NCI-H1694 treated with DMSO at 0.1 percent for 48 hours (cell line): ENCODE measurements around the gene NRM.
"Not testable (repeated sequence)": the region's sequence is repeated elsewhere in the genome, so short reads cannot be mapped to it uniquely, and the experiment has no call there.

Source experiments
- DNase-seq: peaks from one replicate; lab custom pipeline; 2025; lab: John Stamatoyannopoulos, UW

NRM gene

GRCh38 chr6:30719791-30720737, 29.3 kb upstream of the NRM start, which contains the start of gene TUBB:
TUBB (plus strand) TSS chr6:30720352; CDS start chr6:30720507, 155 bp downstream.
- DNase-seq, result peak; percentile 96

- no peak for DNase-seq
Measured at GRCh38 chr6:30719356-30719755, 28.6 kb upstream of the NRM start.

GRCh38 chr6:30717845-30718720, 27.3 kb upstream of the NRM start:
- DNase-seq, result not testable (repeated sequence)

- DNase-seq, result peak; percentile 98
Measured at GRCh38 chr6:30717129-30717844, 26.5 kb upstream of the NRM start, which contains the start of gene MDC1. MDC1 (minus strand) TSS chr6:30717281; CDS start chr6:30715175, 2,106 bp downstream.

GRCh38 chr6:30716879-30717128, 26.0 kb upstream of the NRM start:
- DNase-seq, result no peak

GRCh38 chr6:30714263-30714662, 23.5 kb upstream of the NRM start:
- DNase-seq, result no peak

- DNase-seq, result no peak
Measured at GRCh38 chr6:30712441-30712945, 21.7 kb upstream of the NRM start.

GRCh38 chr6:30711758-30712380, 21.1 kb upstream of the NRM start:
- DNase-seq, result no peak

- DNase-seq, result no peak
Measured at GRCh38 chr6:30709101-30709868, 18.5 kb upstream of the NRM start.

GRCh38 chr6:30707281-30707850, 16.6 kb upstream of the NRM start:
- no peak for DNase-seq

GRCh38 chr6:30705620-30706019, 14.8 kb upstream of the NRM start:
- DNase-seq, result no peak

- no peak for DNase-seq
Measured at GRCh38 chr6:30703821-30704220, 13.0 kb upstream of the NRM start.

GRCh38 chr6:30703011-30703410, 12.2 kb upstream of the NRM start:
- DNase-seq, result no peak

- DNase-seq, result no peak
Measured at GRCh38 chr6:30700340-30700739, 9.6 kb upstream of the NRM start.

GRCh38 chr6:30696432-30696831, 5.6 kb upstream of the NRM start:
- no peak for DNase-seq

- no peak for DNase-seq
Measured at GRCh38 chr6:30691208-30691847, 544 bp upstream of the NRM start.

GRCh38 chr6:30689985-30690384, 799 bp downstream of the NRM start:
- DNase-seq, result no peak

- no peak for DNase-seq
Measured at GRCh38 chr6:30689022-30689865, 1.5 kb downstream of the NRM start.

- DNase-seq, result no peak
Measured at GRCh38 chr6:30688569-30688968, 2.2 kb downstream of the NRM start.
